SK-N-SH (cell line): Measurements from ENCODE around the gene MND1. TPM values are rescaled to one million over a fixed set of nuclear protein-coding genes. Genes with fewer than 3 reads are reported as not detected.

Source experiments
- CTCF ChIA-PET: fragments of 300-600, 350-600 bp; formaldehyde crosslinking; extraction: SDS; loops from one replicate; lab custom pipeline; 2021; lab: Yijun Ruan, JAX
- POLR2A ChIA-PET: fragments of 350-600 bp; sonication (Branson Sonifier 250); formaldehyde crosslinking; extraction: SDS; loops from one replicate; lab custom pipeline; 2020; ENCODE audit warnings: antibody characterized with exemption, inconsistent platforms; lab: Yijun Ruan, JAX
- DNase-seq: peaks from one replicate; pipeline ENCODE4 v3.0.0; 2012
- H2AFZ ChIP-seq: fragments of 200-600 bp; sonication (generic); 2 replicates; pipeline ENCODE4 v1.8.1; 2016; ENCODE audit warnings: antibody characterized with exemption, mild to moderate bottlenecking, low read depth
- H3F3A ChIP-seq: fragments of 200-600 bp; sonication (generic); replicated peaks from 2 replicates; pipeline ENCODE3; 2016; ENCODE audit warnings: antibody characterized with exemption, mild to moderate bottlenecking; ENCODE audit not compliant: insufficient read depth
- H3K27ac ChIP-seq, 2 experiments: fragments of 200-500 bp in 1 of 2; fragments of 200-600 bp in 1 of 2; sonication (Bioruptor generic) in 1 of 2; sonication (generic), shearing (Covaris generic) in 1 of 2; 2 replicates each; pipeline versions ENCODE4 v1.5.1 to v1.6.1; 2014 to 2016; ENCODE audit warnings: low read depth in 2 of 2, inconsistent platforms in 1 of 2, low read length in 1 of 2, mild to moderate bottlenecking in 1 of 2, mixed read lengths in 1 of 2
- H3K27me3 ChIP-seq: fragments of 200-600 bp; sonication (generic), shearing (Covaris generic); 2 replicates; pipeline ENCODE4 v1.6.1; 2016; ENCODE audit warnings: mixed run types; ENCODE audit not compliant: insufficient read depth
- H3K36me3 ChIP-seq, 2 experiments: fragments of 200-500 bp in 1 of 2; fragments of 200-600 bp in 1 of 2; sonication (Bioruptor generic) in 1 of 2; sonication (generic) in 1 of 2; replicated peaks in 1 of 2; 2 replicates each; pipeline versions ENCODE3 to v1.5.1; 2014 to 2016; ENCODE audit warnings: low read length in 1 of 2, mild to moderate bottlenecking in 1 of 2; ENCODE audit not compliant: insufficient read depth in 2 of 2, control insufficient read depth in 1 of 2
- H3K4me1 ChIP-seq, 2 experiments: fragments of 200-500 bp in 1 of 2; fragments of 200-600 bp in 1 of 2; sonication (Bioruptor generic) in 1 of 2; sonication (generic), shearing (Covaris generic) in 1 of 2; 2 replicates each; pipeline versions ENCODE4 v1.5.1 to v1.6.1; 2014 to 2016; ENCODE audit warnings: low read depth in 1 of 2, low read length in 1 of 2, mixed run types in 1 of 2; ENCODE audit not compliant: insufficient read depth in 2 of 2, control insufficient read depth in 1 of 2
- H3K4me2 ChIP-seq: fragments of 200-600 bp; sonication (generic), shearing (Covaris generic); 2 replicates; pipeline ENCODE4 v1.6.1; 2017; ENCODE audit warnings: mixed run types
- H3K4me3 ChIP-seq, 2 experiments: fragments of 200-500 bp in 1 of 2; fragments of 200-600 bp in 1 of 2; sonication (Bioruptor generic) in 1 of 2; sonication (generic), shearing (Covaris generic) in 1 of 2; 2 replicates each; pipeline versions ENCODE4 v1.5.1 to v1.8.1; 2014 to 2016; ENCODE audit warnings: low read depth in 2 of 2, inconsistent platforms in 1 of 2, low read length in 1 of 2, mild to moderate bottlenecking in 1 of 2, mixed read lengths in 1 of 2, moderate library complexity in 1 of 2
- H3K79me2 ChIP-seq: fragments of 200-600 bp; sonication (generic); 2 replicates; pipeline ENCODE4 v1.8.1; 2017; ENCODE audit warnings: mild to moderate bottlenecking; ENCODE audit not compliant: insufficient read depth
- H3K9ac ChIP-seq: fragments of 200-600 bp; sonication (generic); 2 replicates; pipeline ENCODE4 v1.6.1; 2017; ENCODE audit warnings: mixed run types
- H3K9me2 ChIP-seq: fragments of 200-600 bp; sonication (generic); 2 replicates; pipeline ENCODE4 v1.6.1; 2017; ENCODE audit warnings: mixed run types
- H3K9me3 ChIP-seq: fragments of 200-600 bp; sonication (generic); 2 replicates; pipeline ENCODE4 v1.6.1; 2017; ENCODE audit warnings: mixed run types, mild to moderate bottlenecking, moderate library complexity
- H4K20me1 ChIP-seq: fragments of 200-600 bp; sonication (generic); 2 replicates; pipeline ENCODE4 v1.6.1; 2017; ENCODE audit warnings: mild to moderate bottlenecking, mixed run types; ENCODE audit not compliant: insufficient read depth
- ELF1 ChIP-seq: IDR thresholded peaks from 2 replicates; pipeline ENCODE4 v1.4.0; 2012
- EP300 ChIP-seq, 2 experiments: IDR thresholded peaks; 2 replicates each; pipeline versions ENCODE4 v1.4.0 to v1.6.1; 2012; ENCODE audit warnings: borderline replicate concordance in 1 of 2, low read depth in 1 of 2, low read length in 1 of 2
- IRF3 ChIP-seq: fragments of 150-350 bp; IDR thresholded peaks from 2 replicates; pipeline ENCODE4 v1.6.1; 2016; ENCODE audit warnings: mild to moderate bottlenecking, low read depth, low read length
- POLR2AphosphoS5 ChIP-seq: IDR thresholded peaks from 2 replicates; pipeline ENCODE4 v1.6.1; 2012; ENCODE audit warnings: low read depth, low read length
- REST ChIP-seq: IDR thresholded peaks from 2 replicates; pipeline ENCODE4 v1.6.1; 2012; ENCODE audit warnings: mild to moderate bottlenecking, low read depth, low read length, moderate library complexity
- RFX5 ChIP-seq: IDR thresholded peaks from 2 replicates; pipeline ENCODE4 v1.6.1; 2012; ENCODE audit warnings: mild to moderate bottlenecking, improper control_type of control experiment, low read length
- TCF12 ChIP-seq: IDR thresholded peaks from 2 replicates; pipeline ENCODE4 v1.4.0; 2012
- TEAD4 ChIP-seq: IDR thresholded peaks from 2 replicates; pipeline ENCODE4 v1.4.0; 2012; ENCODE audit warnings: mild to moderate bottlenecking, borderline replicate concordance; ENCODE audit not compliant: insufficient read depth
- USF2 ChIP-seq: fragments of 150-350 bp; IDR thresholded peaks from 2 replicates; pipeline ENCODE4 v1.6.1; 2017; ENCODE audit warnings: antibody characterized with exemption, low read length, low read depth, borderline replicate concordance
- WGBS: methylation state at CpG from one replicate; pipeline ENCODE4 v1.1.6; 2017; ENCODE audit warnings: low lambda C conversion rate; 5-methylcytosine and 5-hydroxymethylcytosine counted together
- polyA plus RNA-seq, 3 experiments: library from polyadenylated mRNA; depleted of rRNA; stranded (reverse); fragments of >200 nt; gene quantifications; 2 replicates each; pipeline ENCODE4 v1.2.3, GENCODE V29; 2012

MND1 gene
- polyA plus RNA-seq, 1 of the 3 experiments (the other 2 are of a cell fraction) = 2.4 TPM

- Histone ChIP-seq H2AFZ (no peak overlapping the region), H3K9ac (no peak overlapping the region), H3K4me3 (no peak overlapping the region), H3K27me3 (no peaks in the 10 kb centered on the region), H3K36me3 (peaks cover 0 to 4% of the 10 kb centered on the region in 2 experiments), H3K4me2 (no peak overlapping the region), H3K27ac (no peak overlapping the region), H3K4me1 (no peaks in the 10 kb centered on the region), H3F3A (no peaks in the 10 kb centered on the region), H3K9me2 (no peaks in the 10 kb centered on the region), H3K79me2 (no peaks in the 10 kb centered on the region), H4K20me1 (no peaks in the 10 kb centered on the region), H3K9me3 (no peaks in the 10 kb centered on the region)
- 98% methylated on average over 3 of the region's 3 CpGs for WGBS
- no peak for DNase-seq
- TF ChIP-seq REST (no peak), IRF3 (no peak), TCF12 (no peak), EP300 (IDR thresholded peaks at IDR 0.05; ENCODE audit: borderline replicate concordance in 1 of 2, low read depth in 1 of 2, low read length in 1 of 2) (no peak), POLR2AphosphoS5 (no peak), ELF1 (no peak), TEAD4 (no peak)
- ChIA-PET CTCF (no interaction called here), POLR2A (no interaction called here)
These were observed 54.9 kb downstream of the MND1 start for GRCh38 chr4:153399358-153399757.

GRCh38 chr4:153401501-153401900, 57.0 kb downstream of the MND1 start:
- no peak for DNase-seq
- Histone ChIP-seq H3K36me3 (peaks cover 0 to 4% of the 10 kb centered on the region in 2 experiments), H3K9me2 (no peaks in the 10 kb centered on the region), H3K27ac (no peak overlapping the region), H3K4me2 (no peak overlapping the region), H3K27me3 (no peaks in the 10 kb centered on the region), H3K9ac (no peak overlapping the region), H3K4me3 (no peak overlapping the region), H3K9me3 (no peaks in the 10 kb centered on the region), H2AFZ (no peak overlapping the region), H4K20me1 (no peaks in the 10 kb centered on the region), H3K4me1 (no peaks in the 10 kb centered on the region), H3F3A (no peaks in the 10 kb centered on the region), H3K79me2 (no peaks in the 10 kb centered on the region)
- WGBS = 96% methylated on average over 1 of the region's 1 CpG
- POLR2A ChIA-PET = no interaction called here
- CTCF ChIA-PET = no interaction called here
- no peak for TF ChIP-seq RFX5
- no peak for TF ChIP-seq USF2
